Fibroblast of the conjunctiva (primary cell): ENCODE results near the gene TCF7L2.

Experiments used
- DNase-seq: peaks from one replicate; pipeline ENCODE4 v3.0.0-alpha.2; 2010; ENCODE audit warnings: low read depth

The TCF7L2 gene

DNA sequence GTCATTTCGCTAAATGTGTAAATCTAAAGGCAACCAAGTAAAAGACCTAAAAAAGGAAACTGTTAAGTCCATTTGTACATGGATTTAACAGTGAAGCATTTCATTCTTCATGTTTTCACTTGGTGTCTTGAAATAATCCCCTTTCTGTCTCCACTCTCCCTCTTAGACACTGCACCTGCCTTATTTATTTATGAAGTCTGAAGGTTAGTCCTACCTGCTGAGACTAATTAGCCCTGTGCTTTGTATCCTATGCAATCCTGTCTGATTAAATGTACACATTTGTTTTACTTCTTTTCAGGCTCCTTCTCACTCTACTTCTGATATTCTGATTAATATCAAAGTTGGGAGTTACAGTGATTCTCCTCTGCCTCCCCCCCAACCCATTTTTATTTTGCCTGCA is 1.9 kb upstream of the TCF7L2 start:
- DNase-seq, result no peak

DNA sequence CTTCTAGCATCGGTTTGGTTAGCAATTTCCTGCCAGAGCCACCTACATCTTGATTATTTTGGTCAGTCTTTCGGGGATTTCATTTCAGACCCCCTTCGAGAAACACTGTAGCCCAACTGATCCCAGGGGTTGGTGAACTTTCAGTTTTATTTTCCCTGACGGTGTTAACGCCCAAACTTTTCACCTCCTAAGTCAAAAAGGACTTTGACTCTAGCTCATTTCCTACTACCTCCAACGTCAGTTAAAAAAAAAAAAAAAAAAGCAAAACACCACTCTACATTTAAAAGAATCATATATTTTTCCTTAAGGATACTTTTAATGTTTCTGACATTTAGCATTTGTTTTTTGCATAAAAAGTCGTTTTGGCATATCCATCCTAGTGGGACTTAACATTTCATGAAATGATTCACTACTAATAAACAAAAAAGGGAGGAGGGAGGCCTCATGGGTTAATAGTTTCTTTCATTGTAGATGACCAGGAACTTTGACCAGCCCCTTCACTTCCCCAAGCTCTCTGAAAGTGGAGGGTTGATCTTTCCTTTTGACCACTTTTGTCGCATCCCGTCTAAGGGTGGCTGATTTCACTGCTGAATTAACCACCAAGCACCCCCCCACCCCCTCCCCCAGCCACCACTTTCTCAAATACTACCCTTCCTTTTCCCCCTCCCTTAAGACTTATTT is 764 bp upstream of the TCF7L2 start:
- DNase-seq, result no peak

DNA sequence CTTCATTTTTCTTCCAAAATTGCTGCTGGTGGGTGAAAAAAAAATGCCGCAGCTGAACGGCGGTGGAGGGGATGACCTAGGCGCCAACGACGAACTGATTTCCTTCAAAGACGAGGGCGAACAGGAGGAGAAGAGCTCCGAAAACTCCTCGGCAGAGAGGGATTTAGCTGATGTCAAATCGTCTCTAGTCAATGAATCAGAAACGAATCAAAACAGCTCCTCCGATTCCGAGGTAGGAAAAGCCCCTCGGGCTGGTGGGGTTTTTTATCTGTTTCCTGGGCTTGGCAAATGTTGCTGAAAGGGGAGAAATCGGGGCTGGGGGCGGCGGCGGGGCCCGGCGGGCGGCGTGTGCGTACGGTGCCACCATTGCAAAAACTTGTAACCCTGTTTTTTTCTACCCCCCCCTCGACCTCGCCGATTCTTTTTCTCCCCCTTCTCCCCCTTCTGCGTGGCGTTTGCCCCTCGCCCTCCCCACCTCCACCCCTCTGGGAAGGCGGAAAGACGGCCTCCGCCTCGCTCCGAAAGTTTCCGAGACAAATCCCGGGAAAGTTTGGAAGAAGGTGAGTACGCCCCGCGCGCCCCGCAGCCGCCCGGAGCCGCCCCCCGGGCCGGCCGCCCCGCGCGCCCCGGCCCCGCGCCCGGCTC is 789 bp downstream of the TCF7L2 start:
- no peak for DNase-seq

DNA sequence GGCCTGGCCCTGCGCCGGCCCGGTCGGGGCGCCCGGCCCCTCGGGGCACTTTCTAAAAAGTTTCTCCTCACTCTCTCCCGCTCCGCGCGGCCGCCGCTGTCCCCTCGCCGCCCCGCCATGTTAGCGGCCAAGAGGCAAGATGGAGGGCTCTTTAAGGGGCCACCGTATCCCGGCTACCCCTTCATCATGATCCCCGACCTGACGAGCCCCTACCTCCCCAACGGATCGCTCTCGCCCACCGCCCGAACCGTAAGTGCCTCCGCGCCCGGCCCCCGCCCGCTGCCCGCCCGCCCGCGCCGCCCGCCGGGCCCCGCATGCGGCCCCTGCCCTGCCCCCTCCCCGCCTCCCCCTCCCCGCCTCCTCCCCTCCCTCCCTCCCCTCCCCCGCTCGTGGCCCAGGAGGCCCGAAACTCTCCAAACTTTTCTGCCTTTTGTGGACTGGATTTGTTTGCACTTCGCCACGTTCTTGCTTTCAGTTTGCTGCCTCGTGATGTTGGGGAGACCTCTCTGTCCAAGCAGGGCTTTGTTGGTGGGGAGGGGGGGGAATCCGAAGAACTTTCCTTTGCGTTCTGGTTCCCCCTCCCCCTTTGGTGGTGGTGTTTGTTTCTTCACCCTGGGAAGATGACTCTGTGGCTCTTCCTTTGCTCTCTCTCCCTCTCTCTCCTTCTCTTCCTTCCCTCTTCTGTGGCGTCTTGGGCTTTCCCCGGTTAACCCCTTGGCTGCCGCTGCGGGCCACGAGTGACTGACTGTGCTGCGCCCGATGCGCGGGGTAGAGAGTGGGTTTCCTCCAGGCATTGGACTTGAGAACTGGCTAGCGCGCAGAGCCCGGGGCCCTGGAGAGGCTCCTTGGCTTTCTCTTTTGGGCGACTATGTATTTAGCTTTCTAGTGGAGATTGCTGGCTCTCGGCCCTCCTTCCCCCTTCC is 1.6 kb downstream of the TCF7L2 start:
- DNase-seq, result peak; percentile 63

DNA sequence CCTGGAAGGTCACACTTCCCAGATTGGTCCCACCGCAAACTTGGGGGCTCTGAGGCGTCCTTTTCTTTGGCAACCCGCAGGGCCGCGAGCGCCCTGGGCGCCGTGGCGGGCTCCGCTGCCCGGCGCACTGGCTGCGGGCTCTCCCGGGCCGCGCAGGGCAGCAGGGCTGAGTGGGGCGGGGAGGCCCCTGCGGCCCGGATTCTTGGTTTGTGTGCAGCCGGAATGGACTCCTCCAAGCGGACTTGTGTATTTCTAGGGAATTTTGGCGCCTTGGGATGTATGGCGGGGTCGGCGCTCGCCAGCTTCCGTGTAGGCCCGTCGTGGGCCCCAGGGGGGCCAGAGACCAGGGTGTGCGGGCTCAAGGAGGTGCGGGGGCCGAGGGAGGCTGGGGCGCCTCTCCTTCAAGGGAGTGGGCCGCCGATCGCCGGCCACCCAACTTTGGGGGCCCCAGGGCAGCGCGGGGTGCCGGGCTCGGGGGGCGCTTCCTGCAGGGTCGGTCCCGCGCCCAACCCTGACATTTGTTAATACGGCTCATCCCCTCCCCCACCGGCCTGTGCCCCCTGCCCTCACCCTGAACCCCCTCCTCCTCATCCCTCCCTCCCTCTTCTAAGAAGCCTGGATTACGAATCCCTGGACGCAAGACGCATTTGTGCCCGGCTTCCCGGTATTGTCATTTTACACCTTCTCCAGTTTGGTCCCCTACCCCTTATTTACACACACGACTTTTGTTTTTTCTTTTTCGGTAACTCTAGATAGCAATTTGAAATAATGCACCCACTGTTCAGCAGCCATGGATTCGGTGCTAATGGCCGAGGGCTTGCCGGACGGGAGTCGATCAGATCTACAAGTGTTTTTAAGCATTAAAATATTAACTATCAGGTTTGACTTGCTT is 2.5 kb downstream of the TCF7L2 start:
- DNase-seq, result no peak

DNA sequence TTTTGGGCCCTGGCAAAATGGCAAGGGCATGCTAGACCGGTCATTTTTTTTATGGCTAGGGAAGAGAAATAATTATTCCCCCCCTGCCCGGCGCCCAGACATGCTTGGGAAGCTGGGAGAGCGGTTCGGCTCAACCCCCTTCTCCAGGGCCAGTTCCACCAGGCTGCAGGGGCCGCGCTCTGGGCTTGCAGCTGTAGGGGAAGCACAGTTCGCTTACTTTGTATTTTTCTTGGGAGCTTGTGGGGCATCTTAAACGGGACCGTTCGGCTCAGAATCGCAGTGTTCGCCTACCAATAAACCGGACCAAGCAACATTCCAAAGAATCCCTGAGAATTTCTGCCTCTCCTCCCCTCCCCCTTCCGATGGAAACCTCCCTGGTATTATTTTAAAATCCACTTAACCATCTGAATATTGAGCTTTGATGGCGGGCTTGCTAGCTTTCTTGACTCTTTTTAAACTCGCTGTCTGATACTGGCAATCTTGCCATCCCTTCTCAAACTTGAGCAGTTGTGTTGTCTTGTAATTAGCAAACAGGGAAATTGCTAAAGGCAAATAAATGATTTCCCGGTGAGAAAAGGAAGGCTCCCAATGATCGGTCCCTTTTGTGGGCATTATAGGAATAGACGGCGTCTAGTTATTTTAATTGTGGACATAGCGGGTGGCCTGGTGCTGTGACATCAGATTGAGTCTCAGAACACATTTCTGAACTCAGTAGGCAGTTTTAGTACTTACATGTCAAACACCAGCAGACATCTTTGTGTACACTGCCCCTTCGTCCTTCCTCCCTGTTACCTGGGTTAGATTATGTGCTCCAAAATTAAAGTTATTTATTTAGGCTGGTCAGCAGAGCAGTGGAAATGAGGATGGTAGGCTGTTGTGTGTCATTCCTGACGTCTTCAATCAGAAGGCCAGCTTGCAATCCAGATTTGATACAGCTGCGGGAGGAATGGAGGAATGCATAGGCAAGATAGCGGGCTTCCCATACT is 3.4 kb downstream of the TCF7L2 start:
- no peak for DNase-seq

DNA sequence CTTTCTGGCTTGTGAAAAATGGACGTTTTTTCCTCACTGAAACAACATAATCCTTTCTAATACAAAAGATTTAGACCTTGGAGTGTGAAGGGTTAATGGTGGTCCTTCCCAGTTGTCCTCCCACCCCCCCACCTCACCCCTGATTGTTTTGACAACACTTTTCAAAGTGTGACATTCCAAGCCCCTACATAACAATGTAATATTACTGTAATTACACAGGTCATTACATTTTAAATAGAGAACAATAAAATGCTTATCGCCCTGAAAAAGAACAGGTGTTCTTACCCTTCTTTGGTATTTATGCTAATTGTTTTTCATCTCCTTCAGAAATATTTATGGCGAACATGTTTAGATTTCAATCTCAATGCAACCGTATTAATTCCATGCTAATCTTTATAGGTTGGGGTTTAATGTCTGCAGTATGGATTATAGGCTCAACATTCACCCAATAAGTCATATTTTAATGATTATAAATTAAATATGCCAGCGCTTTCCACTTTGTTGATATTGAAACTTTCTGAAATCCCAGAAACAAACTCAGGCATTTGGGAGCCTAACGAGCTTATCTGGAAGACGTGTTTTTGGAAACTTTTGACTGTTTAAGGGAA is 5.0 kb downstream of the TCF7L2 start:
- DNase-seq, result no peak

DNA sequence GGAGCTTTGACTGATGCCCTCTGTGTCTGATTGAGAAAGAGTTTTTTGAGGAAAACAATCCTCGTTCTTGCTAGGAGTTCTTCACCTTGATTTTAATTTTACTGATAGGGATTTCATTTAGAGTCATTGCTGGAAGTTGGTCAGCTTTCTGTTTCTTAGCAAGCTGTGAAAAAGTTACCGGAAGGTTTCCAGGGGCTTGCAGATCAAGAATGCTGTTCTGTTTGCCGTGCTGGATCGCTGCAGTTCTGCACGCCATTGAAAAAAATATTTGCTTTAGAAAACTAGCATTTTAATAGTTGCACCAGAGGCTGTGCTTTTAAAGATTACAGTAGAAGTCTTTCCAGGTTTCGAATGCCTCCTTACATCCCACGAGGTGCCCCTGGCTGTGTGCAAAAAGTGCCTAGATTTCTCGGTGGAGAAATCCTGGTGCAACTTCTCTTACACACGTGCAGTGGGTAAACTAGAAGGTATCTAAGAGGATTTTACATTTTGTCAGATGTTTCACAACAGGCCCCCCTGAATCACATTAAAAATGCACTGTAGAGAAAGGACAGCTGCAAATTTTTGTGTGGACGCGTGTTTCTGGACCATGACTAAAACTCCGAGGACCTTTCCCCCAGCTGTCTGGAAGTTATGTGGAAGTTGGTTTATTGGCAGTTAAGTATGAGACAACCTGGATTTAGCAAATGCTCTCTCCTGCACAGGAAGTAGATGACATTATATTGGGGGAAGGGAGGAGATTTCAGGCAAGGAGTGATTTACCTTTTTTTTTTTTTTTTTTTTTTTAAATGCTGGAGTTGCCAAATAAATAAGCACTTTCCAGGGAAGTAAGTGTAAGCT is 5.8 kb downstream of the TCF7L2 start:
- peak; percentile 43 for DNase-seq

DNA sequence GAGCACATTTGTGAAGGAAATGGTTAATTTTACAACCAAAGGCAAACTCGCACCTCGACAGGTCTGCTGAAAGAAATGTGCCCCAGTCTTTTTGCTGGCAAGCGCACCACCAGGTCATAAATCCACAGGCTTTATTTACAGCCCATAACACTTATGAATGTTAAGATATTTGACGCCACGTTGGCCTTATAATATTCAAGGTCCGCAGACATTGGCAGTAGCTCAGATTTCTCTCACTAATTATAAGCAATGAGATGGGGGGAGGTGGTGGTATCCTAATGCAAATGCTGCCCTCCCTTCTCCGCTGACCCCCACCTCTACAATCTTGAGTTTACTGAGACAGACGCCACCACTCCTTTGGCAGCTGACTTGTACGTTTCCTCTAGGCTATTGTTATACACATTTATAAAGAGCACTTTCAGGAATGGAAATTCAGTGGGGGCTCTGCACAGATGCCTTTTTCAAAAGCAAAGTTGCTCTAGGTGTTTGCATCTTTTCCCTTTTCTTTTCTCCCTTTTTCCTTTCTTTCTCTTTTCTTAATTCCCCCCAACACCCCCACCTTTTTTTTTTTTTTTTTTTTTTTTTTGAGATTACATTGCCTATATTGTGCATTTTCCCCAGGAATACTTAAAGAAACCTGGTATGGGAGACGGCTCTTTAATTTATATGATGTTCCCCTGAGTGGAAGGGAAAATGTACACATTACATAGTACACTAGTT is 6.7 kb downstream of the TCF7L2 start:
- DNase-seq, result no peak

DNA sequence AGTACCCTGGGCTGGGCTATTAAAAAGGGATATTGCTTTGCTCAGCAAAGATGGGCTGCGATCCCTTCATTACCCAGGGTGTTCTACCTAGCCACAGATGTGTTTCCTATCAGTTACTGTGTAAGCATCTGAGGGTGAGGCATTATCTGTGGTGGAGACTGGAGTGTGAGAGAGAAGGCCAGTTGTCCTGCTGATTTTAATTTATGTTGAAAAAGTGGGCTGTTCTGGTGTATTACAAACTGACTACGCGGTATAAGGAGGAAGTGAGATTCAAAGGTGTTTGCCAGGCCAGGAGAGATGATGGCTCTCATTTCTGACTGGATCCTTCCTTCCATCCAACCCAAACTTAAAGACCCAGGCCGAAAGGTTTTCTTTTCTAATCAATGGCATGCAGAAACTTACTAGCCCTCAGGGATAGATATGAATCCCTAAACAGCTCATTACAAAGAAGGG is 7.6 kb downstream of the TCF7L2 start:
- no peak for DNase-seq

DNA sequence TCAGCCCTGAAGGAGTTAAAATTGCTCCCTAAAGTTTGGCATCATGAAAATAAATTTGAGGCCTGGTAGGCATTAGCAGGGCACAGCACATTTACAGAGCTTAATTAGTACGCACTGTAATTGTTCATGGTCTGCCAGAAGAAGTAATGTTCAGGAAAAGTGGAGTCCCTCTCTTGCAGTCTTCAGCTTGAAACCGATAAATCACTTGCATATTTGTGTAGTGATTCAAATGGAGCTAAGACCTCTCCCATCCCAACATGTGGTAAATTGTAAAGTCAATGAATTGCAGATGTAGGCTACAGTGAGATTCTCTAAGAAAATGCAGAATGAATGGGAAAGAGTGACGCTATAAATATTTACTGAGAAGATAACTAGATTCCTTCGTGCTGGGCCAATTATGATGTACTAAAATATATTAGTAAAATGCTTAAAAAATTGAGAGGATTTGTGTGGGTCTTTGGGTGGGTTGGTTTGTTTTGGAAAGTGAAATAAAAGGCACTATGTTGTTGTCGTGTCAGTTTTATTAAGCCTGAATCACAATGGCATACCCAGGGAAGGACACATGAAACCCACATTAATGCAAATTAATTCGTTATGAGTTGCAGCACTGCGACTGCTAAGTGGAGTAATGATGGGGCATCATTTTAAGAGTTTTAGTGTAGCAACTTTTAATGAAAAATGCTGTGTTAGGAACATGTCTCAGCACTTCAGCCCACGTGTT is 8.4 kb downstream of the TCF7L2 start:
- DNase-seq, result peak; percentile 87

DNA sequence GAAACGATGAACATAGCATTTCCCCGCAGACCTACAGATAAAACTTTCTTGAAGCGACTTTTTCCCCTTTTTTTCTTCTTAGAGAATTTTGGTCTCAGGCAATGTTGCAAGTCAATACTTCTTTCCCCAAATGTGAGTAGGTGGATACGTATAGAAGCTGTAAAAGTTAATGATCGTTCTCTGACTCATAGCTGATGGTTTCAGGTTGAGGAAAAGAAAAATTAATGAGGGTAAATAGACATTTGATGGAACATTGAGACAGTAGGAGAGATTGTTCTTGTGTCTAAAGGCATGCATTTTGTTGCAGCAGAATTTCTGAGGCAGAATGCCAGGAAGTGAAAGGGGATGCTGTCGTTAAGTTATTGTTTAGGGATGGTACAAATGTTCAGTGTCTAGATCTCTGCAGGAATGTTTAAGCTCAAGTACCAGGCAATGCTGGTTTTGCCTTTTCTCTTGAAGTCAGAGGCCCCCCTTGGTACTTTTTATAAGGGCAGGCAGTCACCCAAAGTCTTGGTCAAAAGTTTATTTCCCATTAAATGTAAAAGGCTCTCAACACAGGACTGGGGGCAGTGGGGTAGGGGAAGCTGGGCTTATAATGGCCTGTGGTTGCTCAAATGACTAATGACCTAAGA is 9.3 kb downstream of the TCF7L2 start:
- peak; percentile 60 for DNase-seq

DNA sequence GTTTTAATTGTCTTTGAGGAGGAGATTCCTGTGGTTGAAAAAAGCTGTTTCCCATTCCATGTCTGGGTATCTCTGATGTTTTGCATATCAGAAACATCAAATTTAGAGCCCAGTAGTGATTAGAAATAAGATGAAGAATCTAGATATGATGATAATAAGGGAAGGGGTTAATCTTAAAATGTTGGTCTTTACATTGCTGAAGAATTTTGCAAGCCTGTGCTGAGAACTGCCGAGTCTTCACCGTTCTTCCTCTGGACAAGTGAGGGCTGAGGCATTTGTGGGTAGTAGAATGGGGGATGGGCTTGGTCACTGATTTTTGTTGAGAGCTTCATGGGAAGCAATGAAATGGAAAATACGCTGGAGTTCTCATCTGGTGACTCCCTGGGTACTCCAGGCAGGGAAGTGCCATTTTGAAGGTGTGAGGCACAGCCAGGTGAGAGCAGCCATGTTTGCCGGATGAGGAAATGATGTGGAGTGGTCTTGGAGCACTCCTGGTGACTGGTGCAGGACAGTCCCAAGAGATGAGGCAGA is 10.2 kb downstream of the TCF7L2 start:
- DNase-seq, result no peak

DNA sequence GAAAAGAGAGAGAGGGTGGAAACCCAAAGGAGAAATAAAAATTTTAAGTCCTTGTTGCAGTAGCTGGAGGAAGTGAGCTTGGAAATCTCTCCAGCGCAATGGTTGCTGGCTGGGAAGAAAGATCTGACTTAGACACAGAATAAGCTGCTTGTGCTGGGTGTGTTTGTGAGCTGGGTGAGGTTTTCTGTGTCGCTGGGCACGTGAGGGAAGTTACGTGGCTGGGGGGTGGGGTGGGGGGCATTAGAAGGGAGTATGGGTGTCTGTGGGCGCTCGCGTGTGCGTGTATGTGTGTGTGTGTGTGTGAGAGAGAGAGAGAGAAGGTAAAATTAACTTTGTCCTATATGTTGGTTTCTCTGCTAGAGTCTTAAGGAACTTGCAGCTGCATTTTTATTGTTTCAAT is 11.6 kb downstream of the TCF7L2 start:
- no peak for DNase-seq

DNA sequence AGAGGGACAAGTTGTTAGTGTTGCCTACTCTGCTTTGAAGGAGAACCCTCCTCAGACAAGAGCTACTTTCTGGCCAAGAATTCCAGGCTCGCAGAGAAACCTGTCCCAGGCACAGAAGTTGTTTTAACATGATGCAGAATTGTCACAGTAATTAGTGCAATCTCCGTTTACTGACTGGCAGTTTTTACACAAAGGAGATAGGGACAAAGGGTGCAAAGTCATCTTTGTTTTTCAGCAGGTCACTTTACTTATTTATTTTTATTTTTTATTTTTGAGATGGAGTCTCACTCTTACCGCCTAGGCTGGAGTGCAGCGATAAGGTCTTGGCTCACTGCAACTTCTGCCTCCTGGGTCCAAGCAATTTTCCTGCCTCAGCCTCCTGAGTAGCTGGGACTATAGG is 12.3 kb downstream of the TCF7L2 start:
- no peak for DNase-seq

DNA sequence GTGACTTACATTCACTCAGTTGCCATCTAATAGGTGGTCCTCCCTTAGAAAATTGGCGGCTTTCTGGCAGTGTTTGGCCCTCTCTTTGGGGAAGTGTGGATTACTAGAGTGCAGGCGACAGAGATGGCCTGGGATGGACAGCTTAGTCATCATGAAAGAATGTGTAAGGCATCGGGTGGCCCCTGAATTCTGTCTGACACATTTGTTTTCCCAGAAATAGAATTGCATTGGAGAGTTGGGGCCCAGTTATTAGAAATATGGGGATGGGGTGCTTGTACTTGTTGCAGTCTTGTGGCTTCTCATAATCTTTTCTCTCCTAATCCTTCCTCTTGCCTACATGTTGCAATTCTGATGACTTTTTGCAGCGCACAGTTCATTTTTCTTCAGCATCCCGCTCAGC is 13.8 kb downstream of the TCF7L2 start:
- DNase-seq, result no peak

DNA sequence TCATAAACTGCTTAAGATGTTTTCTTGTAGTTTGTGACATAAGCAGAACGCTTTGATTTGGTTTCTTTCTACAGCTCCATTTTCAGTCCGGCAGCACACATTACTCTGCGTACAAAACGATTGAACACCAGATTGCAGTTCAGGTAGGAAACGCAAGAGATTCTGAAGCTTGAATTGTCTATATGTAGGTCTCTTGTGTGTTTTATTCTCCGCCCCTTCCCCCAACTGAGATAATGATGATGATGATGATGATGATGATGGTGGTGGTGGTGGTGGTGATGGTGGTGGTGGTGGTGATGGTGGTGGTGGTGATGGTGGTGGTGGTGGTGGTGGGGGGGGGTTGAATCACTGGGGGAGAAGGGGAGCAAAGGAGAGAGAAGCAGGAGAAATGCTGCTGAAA is 14.4 kb downstream of the TCF7L2 start:
- no peak for DNase-seq
